SK-N-SH (cell line): ENCODE data around the gene SRGAP1. TPM values are rescaled to one million over a fixed set of nuclear protein-coding genes. Genes with fewer than 3 reads are reported as not detected.

Source experiments
- CTCF ChIA-PET: fragments of 300-600, 350-600 bp; formaldehyde crosslinking; extraction: SDS; loops from one replicate; lab custom pipeline; 2021; lab: Yijun Ruan, JAX
- POLR2A ChIA-PET: fragments of 350-600 bp; sonication (Branson Sonifier 250); formaldehyde crosslinking; extraction: SDS; loops from one replicate; lab custom pipeline; 2020; ENCODE audit warnings: antibody characterized with exemption, inconsistent platforms; lab: Yijun Ruan, JAX
- DNase-seq: peaks from one replicate; pipeline ENCODE4 v3.0.0; 2012
- H2AFZ ChIP-seq: fragments of 200-600 bp; sonication (generic); 2 replicates; pipeline ENCODE4 v1.8.1; 2016; ENCODE audit warnings: antibody characterized with exemption, mild to moderate bottlenecking, low read depth
- H3F3A ChIP-seq: fragments of 200-600 bp; sonication (generic); replicated peaks from 2 replicates; pipeline ENCODE3; 2016; ENCODE audit warnings: antibody characterized with exemption, mild to moderate bottlenecking; ENCODE audit not compliant: insufficient read depth
- H3K27ac ChIP-seq, 2 experiments: fragments of 200-500 bp in 1 of 2; fragments of 200-600 bp in 1 of 2; sonication (Bioruptor generic) in 1 of 2; sonication (generic), shearing (Covaris generic) in 1 of 2; 2 replicates each; pipeline versions ENCODE4 v1.5.1 to v1.6.1; 2014 to 2016; ENCODE audit warnings: low read depth in 2 of 2, inconsistent platforms in 1 of 2, low read length in 1 of 2, mild to moderate bottlenecking in 1 of 2, mixed read lengths in 1 of 2
- H3K27me3 ChIP-seq: fragments of 200-600 bp; sonication (generic), shearing (Covaris generic); 2 replicates; pipeline ENCODE4 v1.6.1; 2016; ENCODE audit warnings: mixed run types; ENCODE audit not compliant: insufficient read depth
- H3K36me3 ChIP-seq, 2 experiments: fragments of 200-500 bp in 1 of 2; fragments of 200-600 bp in 1 of 2; sonication (Bioruptor generic) in 1 of 2; sonication (generic) in 1 of 2; replicated peaks in 1 of 2; 2 replicates each; pipeline versions ENCODE3 to v1.5.1; 2014 to 2016; ENCODE audit warnings: low read length in 1 of 2, mild to moderate bottlenecking in 1 of 2; ENCODE audit not compliant: insufficient read depth in 2 of 2, control insufficient read depth in 1 of 2
- H3K4me1 ChIP-seq, 2 experiments: fragments of 200-500 bp in 1 of 2; fragments of 200-600 bp in 1 of 2; sonication (Bioruptor generic) in 1 of 2; sonication (generic), shearing (Covaris generic) in 1 of 2; 2 replicates each; pipeline versions ENCODE4 v1.5.1 to v1.6.1; 2014 to 2016; ENCODE audit warnings: low read depth in 1 of 2, low read length in 1 of 2, mixed run types in 1 of 2; ENCODE audit not compliant: insufficient read depth in 2 of 2, control insufficient read depth in 1 of 2
- H3K4me2 ChIP-seq: fragments of 200-600 bp; sonication (generic), shearing (Covaris generic); 2 replicates; pipeline ENCODE4 v1.6.1; 2017; ENCODE audit warnings: mixed run types
- H3K4me3 ChIP-seq, 2 experiments: fragments of 200-500 bp in 1 of 2; fragments of 200-600 bp in 1 of 2; sonication (Bioruptor generic) in 1 of 2; sonication (generic), shearing (Covaris generic) in 1 of 2; 2 replicates each; pipeline versions ENCODE4 v1.5.1 to v1.8.1; 2014 to 2016; ENCODE audit warnings: low read depth in 2 of 2, inconsistent platforms in 1 of 2, low read length in 1 of 2, mild to moderate bottlenecking in 1 of 2, mixed read lengths in 1 of 2, moderate library complexity in 1 of 2
- H3K79me2 ChIP-seq: fragments of 200-600 bp; sonication (generic); 2 replicates; pipeline ENCODE4 v1.8.1; 2017; ENCODE audit warnings: mild to moderate bottlenecking; ENCODE audit not compliant: insufficient read depth
- H3K9ac ChIP-seq: fragments of 200-600 bp; sonication (generic); 2 replicates; pipeline ENCODE4 v1.6.1; 2017; ENCODE audit warnings: mixed run types
- H3K9me2 ChIP-seq: fragments of 200-600 bp; sonication (generic); 2 replicates; pipeline ENCODE4 v1.6.1; 2017; ENCODE audit warnings: mixed run types
- H3K9me3 ChIP-seq: fragments of 200-600 bp; sonication (generic); 2 replicates; pipeline ENCODE4 v1.6.1; 2017; ENCODE audit warnings: mixed run types, mild to moderate bottlenecking, moderate library complexity
- H4K20me1 ChIP-seq: fragments of 200-600 bp; sonication (generic); 2 replicates; pipeline ENCODE4 v1.6.1; 2017; ENCODE audit warnings: mild to moderate bottlenecking, mixed run types; ENCODE audit not compliant: insufficient read depth
- CTCF ChIP-seq: fragments of 200-600 bp; sonication (generic); IDR thresholded peaks from 2 replicates; pipeline ENCODE4 v1.6.1; 2017; ENCODE audit warnings: antibody characterized with exemption, mild to moderate bottlenecking, moderate library complexity
- EZH2phosphoT487 ChIP-seq: fragments of 200-600 bp; sonication (generic); IDR thresholded peaks from 2 replicates; pipeline ENCODE4 v1.6.1; 2017; ENCODE audit warnings: low read depth, mixed run types, mild to moderate bottlenecking, antibody characterized with exemption, moderate library complexity, borderline replicate concordance
- FOSL2 ChIP-seq: IDR thresholded peaks from 2 replicates; pipeline ENCODE4 v1.4.0; 2012; ENCODE audit warnings: low read depth, mild to moderate bottlenecking, moderate library complexity, borderline replicate concordance
- GATA2 ChIP-seq: sonication (generic); formaldehyde crosslinking; IDR thresholded peaks from 2 replicates; pipeline ENCODE4 v1.5.0; 2020; ENCODE audit warnings: mild to moderate bottlenecking, missing genetic modification reagents
- MEF2A ChIP-seq: IDR thresholded peaks from 2 replicates; pipeline ENCODE4 v1.4.0; 2012; ENCODE audit warnings: low read depth, borderline replicate concordance
- NRF1 ChIP-seq: IDR thresholded peaks from 2 replicates; pipeline ENCODE4 v1.6.1; 2012; ENCODE audit warnings: low read depth, mild to moderate bottlenecking, low read length
- RCOR1 ChIP-seq: fragments of 150-350 bp; IDR thresholded peaks from 2 replicates; pipeline ENCODE4 v1.6.1; 2017; ENCODE audit warnings: antibody characterized with exemption, low read length
- RXRA ChIP-seq: IDR thresholded peaks from 2 replicates; pipeline ENCODE4 v1.4.0; 2012; ENCODE audit warnings: low read depth, mild to moderate bottlenecking, borderline replicate concordance
- SMC3 ChIP-seq: IDR thresholded peaks from 2 replicates; pipeline ENCODE4 v1.6.1; 2012; ENCODE audit warnings: low read depth, low read length, improper control_type of control experiment
- TCF12 ChIP-seq: IDR thresholded peaks from 2 replicates; pipeline ENCODE4 v1.4.0; 2012
- TEAD4 ChIP-seq: IDR thresholded peaks from 2 replicates; pipeline ENCODE4 v1.4.0; 2012; ENCODE audit warnings: mild to moderate bottlenecking, borderline replicate concordance; ENCODE audit not compliant: insufficient read depth
- USF1 ChIP-seq: IDR thresholded peaks from 2 replicates; pipeline ENCODE4 v1.4.0; 2012; ENCODE audit warnings: low read depth, borderline replicate concordance
- USF2 ChIP-seq: fragments of 150-350 bp; IDR thresholded peaks from 2 replicates; pipeline ENCODE4 v1.6.1; 2017; ENCODE audit warnings: antibody characterized with exemption, low read length, low read depth, borderline replicate concordance
- WGBS: methylation state at CpG from one replicate; pipeline ENCODE4 v1.1.6; 2017; ENCODE audit warnings: low lambda C conversion rate; 5-methylcytosine and 5-hydroxymethylcytosine counted together
- polyA plus RNA-seq, 3 experiments: library from polyadenylated mRNA; depleted of rRNA; stranded (reverse); fragments of >200 nt; gene quantifications; 2 replicates each; pipeline ENCODE4 v1.2.3, GENCODE V29; 2012

The SRGAP1 gene
- polyA plus RNA-seq, 1 of the 3 experiments (the other 2 are of a cell fraction) = 2.6 TPM

GRCh38 chr12:63865448-63865847 is 20.9 kb downstream of the SRGAP1 start:
- POLR2A ChIA-PET = no interaction called here
- peaks cover 85% of the 10 kb centered on the region for H3K79me2 ChIP-seq
- no peaks in the 10 kb centered on the region for H3K9me3 ChIP-seq
- WGBS = 95% methylated on average over 8 of the region's 8 CpGs
- H3K27me3 ChIP-seq = no peaks in the 10 kb centered on the region
- no peaks in the 10 kb centered on the region for H3K9me2 ChIP-seq
- no peak overlapping the region for H3K9ac ChIP-seq
- DNase-seq = no peak
- CTCF ChIA-PET = no interaction called here
- TF ChIP-seq RXRA (no peak), GATA2 (no peak), NRF1 (no peak), USF2 (no peak), FOSL2 (no peak), RCOR1 (no peak), MEF2A (no peak), EZH2phosphoT487 (no peak), SMC3 (no peak), TCF12 (no peak), CTCF (no peak), TEAD4 (no peak)
- no peaks in the 10 kb centered on the region for H3F3A ChIP-seq
- H2AFZ ChIP-seq = no peak overlapping the region
- no peak overlapping the region for H3K4me3 ChIP-seq
- peaks cover 6 to 18% of the 10 kb centered on the region in 2 experiments; a peak in 3 of 4 replicates for H3K4me1 ChIP-seq
- no peaks in the 10 kb centered on the region for H3K36me3 ChIP-seq
- H4K20me1 ChIP-seq = no peaks in the 10 kb centered on the region
- H3K4me2 ChIP-seq = no peak overlapping the region
- H3K27ac ChIP-seq = no peak overlapping the region

GRCh38 chr12:63867053-63867452 is 22.6 kb downstream of the SRGAP1 start:
- POLR2A ChIA-PET = no interaction called here
- H3K9ac ChIP-seq = no peak overlapping the region
- no peak; the same call in 1 of the 2 replicates for TF ChIP-seq GATA2
- no peak for TF ChIP-seq USF1
- TF ChIP-seq, all 33 proteins: peak for 0
- Histone ChIP-seq H3K9me3 (no peaks in the 10 kb centered on the region), H2AFZ (no peak overlapping the region), H4K20me1 (no peaks in the 10 kb centered on the region), H3K9me2 (no peaks in the 10 kb centered on the region), H3K4me3 (no peak overlapping the region), H3K27me3 (no peaks in the 10 kb centered on the region), H3K4me1 (peaks cover 6 to 13% of the 10 kb centered on the region in 2 experiments; a peak in 3 of 4 replicates), H3K4me2 (no peak overlapping the region), H3K79me2 (peaks cover 84% of the 10 kb centered on the region), H3K36me3 (no peaks in the 10 kb centered on the region), H3K27ac (no peak overlapping the region), H3F3A (no peaks in the 10 kb centered on the region)
- CTCF ChIA-PET = interaction anchor here (1.3 kb wide), 1 partner anchor 23 kb away, joined by 4 read pairs; the partner anchor contains the start of gene SRGAP1
- DNase-seq = no peak
- WGBS = 97% methylated on average over 3 of the region's 3 CpGs
